ENCODE data around the gene STUM.

The STUM gene

DNA sequence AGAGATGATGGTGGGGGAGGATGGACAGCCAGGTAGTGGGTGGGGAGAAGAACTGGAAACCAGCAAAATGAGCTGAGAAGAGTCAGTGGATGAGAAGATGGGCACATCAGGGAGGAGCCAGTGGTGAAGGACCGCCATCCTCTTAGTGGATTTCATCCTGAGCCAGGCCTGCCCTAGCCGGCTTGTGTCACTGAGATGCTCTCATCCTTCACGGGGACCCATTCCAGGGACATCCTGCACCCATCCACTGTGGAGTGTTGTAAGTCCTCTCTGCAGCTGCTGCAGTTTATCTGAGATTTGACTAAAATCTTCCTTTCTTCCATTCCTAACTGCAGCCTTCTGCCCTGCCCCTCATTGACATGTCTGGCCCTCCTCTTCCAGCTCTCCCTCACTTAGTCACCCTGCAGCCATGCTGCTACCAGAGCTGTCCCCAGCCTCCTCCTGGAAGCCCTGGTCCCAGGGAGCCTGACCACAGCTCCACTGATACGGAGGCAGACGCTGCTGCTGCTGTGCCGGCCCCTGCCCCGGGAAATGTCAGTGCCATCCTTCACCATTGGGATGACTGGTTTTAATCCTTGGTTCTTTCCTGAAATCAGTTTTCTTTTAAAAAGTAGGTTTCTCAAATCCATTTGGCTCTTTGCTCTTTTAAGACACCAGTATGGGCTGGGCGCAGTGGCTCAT, 33.2 kb downstream of the STUM start:
- Histone ChIP-seq H3K9me3 (ENCODE audit: severe bottlenecking) (no peaks in the 10 kb centered on the region), H3K36me3 (ENCODE audit: low read depth) (no peaks in the 10 kb centered on the region), H3K27me3 (ENCODE audit: insufficient read depth, poor library complexity, severe bottlenecking) (no peaks in the 10 kb centered on the region), H3K27ac (ENCODE audit: poor library complexity, severe bottlenecking) (no peak overlapping the region), H3K4me1 (ENCODE audit: insufficient read depth, poor library complexity, severe bottlenecking) (no peaks in the 10 kb centered on the region), H3K4me3 (ENCODE audit: severe bottlenecking) (no peak overlapping the region)
- TF ChIP-seq, protein P1, sequence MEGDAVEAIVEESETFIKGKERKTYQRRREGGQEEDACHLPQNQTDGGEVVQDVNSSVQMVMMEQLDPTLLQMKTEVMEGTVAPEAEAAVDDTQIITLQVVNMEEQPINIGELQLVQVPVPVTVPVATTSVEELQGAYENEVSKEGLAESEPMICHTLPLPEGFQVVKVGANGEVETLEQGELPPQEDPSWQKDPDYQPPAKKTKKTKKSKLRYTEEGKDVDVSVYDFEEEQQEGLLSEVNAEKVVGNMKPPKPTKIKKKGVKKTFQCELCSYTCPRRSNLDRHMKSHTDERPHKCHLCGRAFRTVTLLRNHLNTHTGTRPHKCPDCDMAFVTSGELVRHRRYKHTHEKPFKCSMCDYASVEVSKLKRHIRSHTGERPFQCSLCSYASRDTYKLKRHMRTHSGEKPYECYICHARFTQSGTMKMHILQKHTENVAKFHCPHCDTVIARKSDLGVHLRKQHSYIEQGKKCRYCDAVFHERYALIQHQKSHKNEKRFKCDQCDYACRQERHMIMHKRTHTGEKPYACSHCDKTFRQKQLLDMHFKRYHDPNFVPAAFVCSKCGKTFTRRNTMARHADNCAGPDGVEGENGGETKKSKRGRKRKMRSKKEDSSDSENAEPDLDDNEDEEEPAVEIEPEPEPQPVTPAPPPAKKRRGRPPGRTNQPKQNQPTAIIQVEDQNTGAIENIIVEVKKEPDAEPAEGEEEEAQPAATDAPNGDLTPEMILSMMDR (IDR thresholded peaks at IDR 0.05; ENCODE audit: poor library complexity, severe bottlenecking): no peak
- ATAC-seq (ENCODE audit: low read depth): no peak
- no peak for DNase-seq (ENCODE audit: low spot score)

DNA sequence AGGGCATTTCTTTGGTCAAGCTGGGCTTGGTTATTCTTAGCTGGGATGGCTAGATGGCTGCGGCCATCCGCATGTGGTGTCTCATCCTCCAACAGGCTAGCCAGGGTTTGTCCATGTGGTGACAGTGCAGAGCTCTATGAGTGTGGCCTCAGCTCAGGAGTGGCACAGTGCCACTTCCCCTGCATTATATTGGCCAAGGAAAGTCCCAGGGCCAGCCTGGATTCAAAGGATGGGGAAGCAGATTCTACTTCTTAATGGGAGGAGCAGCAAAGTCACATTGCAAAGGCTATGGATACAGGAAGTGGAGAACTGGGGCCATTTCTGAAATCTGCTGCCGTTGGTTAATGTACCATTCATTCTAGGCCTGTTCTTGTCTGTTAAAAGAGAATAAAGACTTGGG, 34.4 kb downstream of the STUM start:
- DNase-seq (ENCODE audit: low spot score): no peak
- Histone ChIP-seq H3K36me3 (ENCODE audit: low read depth) (no peaks in the 10 kb centered on the region), H3K4me3 (ENCODE audit: severe bottlenecking) (no peak overlapping the region), H3K4me1 (ENCODE audit: insufficient read depth, poor library complexity, severe bottlenecking) (no peaks in the 10 kb centered on the region), H3K27me3 (ENCODE audit: insufficient read depth, poor library complexity, severe bottlenecking) (no peaks in the 10 kb centered on the region), H3K9me3 (ENCODE audit: severe bottlenecking) (no peaks in the 10 kb centered on the region), H3K27ac (ENCODE audit: poor library complexity, severe bottlenecking) (no peak overlapping the region)
- no peak for ATAC-seq (ENCODE audit: low read depth)
- TF ChIP-seq, protein P1 (IDR thresholded peaks at IDR 0.05; ENCODE audit: poor library complexity, severe bottlenecking): no peak

DNA sequence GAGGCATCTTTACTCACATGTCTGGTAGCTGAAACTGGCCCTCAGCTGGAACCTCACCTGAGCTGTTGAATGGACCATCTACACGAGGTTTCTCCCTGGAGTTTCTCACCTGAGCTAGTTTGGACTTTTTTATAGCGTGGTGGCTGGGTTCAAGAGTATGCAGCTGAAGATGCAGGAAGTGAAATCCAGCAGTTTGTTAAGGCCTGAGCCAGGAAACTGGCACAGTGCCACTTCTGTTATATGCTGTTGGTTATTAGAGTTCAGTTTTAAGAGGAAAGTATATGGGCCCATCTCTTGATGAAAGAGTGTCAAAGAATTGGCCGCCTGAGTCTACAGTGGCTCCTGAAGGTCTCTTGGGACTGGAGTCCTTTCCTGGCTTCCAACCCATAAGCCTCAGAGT, 35.6 kb downstream of the STUM start:
- TF ChIP-seq, protein P1 (IDR thresholded peaks at IDR 0.05; ENCODE audit: poor library complexity, severe bottlenecking): no peak
- Histone ChIP-seq H3K4me3 (ENCODE audit: severe bottlenecking) (no peak overlapping the region), H3K27me3 (ENCODE audit: insufficient read depth, poor library complexity, severe bottlenecking) (no peaks in the 10 kb centered on the region), H3K9me3 (ENCODE audit: severe bottlenecking) (no peaks in the 10 kb centered on the region), H3K27ac (ENCODE audit: poor library complexity, severe bottlenecking) (no peak overlapping the region), H3K4me1 (ENCODE audit: insufficient read depth, poor library complexity, severe bottlenecking) (no peaks in the 10 kb centered on the region), H3K36me3 (ENCODE audit: low read depth) (no peaks in the 10 kb centered on the region)
- DNase-seq (ENCODE audit: low spot score): no peak
- ATAC-seq (ENCODE audit: low read depth): no peak

DNA sequence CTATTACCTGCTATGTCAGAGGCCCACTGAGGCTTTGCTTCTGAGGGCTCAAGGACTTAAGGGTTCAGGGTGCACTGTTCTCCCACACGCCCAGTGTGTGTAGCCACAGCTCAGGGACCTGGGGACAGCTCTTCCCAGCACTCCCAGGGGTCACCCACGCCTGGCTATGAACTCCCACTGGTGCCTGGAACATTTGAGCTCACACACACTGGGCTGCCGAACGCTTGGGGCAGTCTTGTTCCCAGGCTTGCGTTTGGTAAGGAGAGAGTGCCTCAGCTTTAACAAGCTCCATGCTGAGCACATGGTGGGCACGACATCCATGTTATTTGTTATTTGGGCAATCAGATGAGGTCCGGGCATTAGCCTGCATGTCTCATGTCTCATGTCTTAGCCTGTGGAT, 37.6 kb downstream of the STUM start:
- H3K27ac ChIP-seq (ENCODE audit: poor library complexity, severe bottlenecking): no peak overlapping the region
- H3K36me3 ChIP-seq (ENCODE audit: low read depth): no peaks in the 10 kb centered on the region
- no peaks in the 10 kb centered on the region for H3K9me3 ChIP-seq (ENCODE audit: severe bottlenecking)
- no peak overlapping the region for H3K4me3 ChIP-seq (ENCODE audit: severe bottlenecking)
- TF ChIP-seq, protein P1 (IDR thresholded peaks at IDR 0.05; ENCODE audit: poor library complexity, severe bottlenecking): no peak
- ATAC-seq (ENCODE audit: low read depth) (no peak), DNase-seq (ENCODE audit: low spot score) (no peak)
- H3K4me1 ChIP-seq (ENCODE audit: insufficient read depth, poor library complexity, severe bottlenecking): no peaks in the 10 kb centered on the region
- no peaks in the 10 kb centered on the region for H3K27me3 ChIP-seq (ENCODE audit: insufficient read depth, poor library complexity, severe bottlenecking)

DNA sequence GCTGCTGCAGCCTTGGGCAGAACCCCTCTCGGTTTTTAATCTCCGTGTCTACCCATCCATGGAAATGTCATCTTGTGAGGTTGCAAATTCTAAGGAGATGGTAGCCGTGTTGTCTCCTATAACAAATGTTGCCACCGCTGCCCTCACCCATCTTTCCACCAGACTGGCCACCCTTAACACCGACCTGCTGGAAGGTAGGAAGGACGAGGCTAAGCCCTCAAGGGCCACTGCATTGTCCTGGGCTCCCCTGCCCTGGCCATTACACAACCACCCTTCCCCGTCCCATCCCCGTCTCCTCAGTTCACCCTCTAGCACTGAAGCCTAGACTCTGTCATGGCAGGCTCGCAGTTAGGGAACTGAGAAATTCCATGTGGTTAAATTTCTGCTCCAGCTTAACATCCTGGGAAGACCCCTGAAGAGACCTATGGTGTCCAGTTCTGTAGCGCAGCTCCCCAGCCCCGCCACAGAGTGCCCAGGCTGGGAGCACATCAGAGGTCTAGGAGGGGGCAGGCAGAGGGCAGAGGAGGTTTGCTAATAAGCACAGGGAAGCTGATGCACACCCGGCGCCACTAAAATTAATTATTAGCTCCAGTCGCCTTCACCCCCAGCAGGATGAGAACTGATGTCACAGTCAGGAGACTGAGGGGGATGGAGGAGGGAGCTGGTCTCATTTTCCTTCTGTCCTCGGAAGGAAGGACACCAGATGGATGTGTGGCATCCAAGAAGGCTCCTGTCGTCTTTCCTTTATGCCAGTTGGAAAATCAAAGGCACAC, 38.3 kb downstream of the STUM start:
- ATAC-seq (ENCODE audit: low read depth): no peak
- Histone ChIP-seq H3K9me3 (ENCODE audit: severe bottlenecking) (no peaks in the 10 kb centered on the region), H3K4me3 (ENCODE audit: severe bottlenecking) (no peak overlapping the region), H3K27me3 (ENCODE audit: insufficient read depth, poor library complexity, severe bottlenecking) (no peaks in the 10 kb centered on the region), H3K27ac (ENCODE audit: poor library complexity, severe bottlenecking) (no peak overlapping the region), H3K4me1 (ENCODE audit: insufficient read depth, poor library complexity, severe bottlenecking) (no peaks in the 10 kb centered on the region), H3K36me3 (ENCODE audit: low read depth) (no peaks in the 10 kb centered on the region)
- DNase-seq (ENCODE audit: low spot score): no peak
- TF ChIP-seq, protein P1 (IDR thresholded peaks at IDR 0.05; ENCODE audit: poor library complexity, severe bottlenecking): no peak
